HG03432 (cell line): ENCODE results near the gene PSTK.

ENCODE experiments used
- ATAC-seq: cut with Tn5 transposase; IDR thresholded peaks from one replicate; pipeline ENCODE4 v1.9.1; 2021; ENCODE audit warnings: mild to moderate bottlenecking, moderate library complexity; ENCODE audit not compliant: unreplicated experiment

PSTK gene

DNA sequence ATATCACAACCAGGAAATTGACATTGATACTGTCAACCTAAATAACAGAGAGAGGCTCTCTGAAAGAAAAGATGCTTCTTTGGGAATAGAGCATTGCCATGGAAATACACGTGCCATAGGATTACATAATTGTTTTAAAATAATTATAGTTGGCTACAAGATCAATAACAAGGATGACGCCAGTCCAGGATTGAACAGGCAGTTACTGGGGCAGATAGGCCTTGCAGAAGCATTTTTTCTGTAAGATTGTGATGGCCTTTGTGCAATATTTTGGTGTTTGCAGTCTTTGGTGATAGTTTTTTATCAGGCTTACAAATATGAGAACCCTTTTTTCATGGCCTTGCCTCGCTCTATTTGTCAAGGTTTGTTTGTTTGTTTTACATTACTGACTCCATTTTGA lies 39.1 kb downstream of the PSTK start:
- ATAC-seq = no peak

DNA sequence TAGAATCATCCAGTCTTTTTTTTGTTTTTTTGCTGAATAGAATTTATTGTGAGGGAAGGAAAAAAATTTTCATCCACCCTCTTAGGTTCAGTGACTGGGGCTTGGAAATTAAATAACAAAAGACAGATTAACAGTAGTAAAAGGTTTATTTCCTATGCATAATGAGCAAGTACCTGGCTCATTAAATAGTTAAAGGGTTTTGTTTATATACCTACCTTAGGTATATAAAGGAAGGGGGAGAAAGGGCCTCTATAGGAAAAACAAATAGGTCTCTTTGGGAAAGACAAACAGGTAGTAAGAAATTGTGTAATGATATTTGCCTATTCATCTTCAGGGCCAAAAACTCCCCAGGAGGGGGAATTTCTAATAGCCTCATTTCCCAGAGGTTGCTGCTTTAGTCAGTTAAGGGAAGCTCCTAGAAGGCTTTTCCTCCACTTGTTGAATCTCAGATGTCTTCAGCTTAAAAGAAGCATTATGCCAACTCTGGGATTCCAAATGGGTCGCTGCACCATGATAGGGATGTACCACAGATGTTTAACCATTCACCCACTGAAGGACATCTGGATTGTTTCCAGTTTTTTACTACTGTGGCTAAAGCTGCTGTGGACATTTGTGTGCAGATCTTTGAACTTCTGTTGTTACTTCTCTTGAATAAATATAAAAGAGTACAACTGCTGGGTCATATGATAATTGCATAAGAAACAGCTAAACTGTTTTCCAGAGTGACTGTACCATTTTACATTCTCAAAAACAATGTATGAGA lies 39.9 kb downstream of the PSTK start:
- ATAC-seq = no peak

DNA sequence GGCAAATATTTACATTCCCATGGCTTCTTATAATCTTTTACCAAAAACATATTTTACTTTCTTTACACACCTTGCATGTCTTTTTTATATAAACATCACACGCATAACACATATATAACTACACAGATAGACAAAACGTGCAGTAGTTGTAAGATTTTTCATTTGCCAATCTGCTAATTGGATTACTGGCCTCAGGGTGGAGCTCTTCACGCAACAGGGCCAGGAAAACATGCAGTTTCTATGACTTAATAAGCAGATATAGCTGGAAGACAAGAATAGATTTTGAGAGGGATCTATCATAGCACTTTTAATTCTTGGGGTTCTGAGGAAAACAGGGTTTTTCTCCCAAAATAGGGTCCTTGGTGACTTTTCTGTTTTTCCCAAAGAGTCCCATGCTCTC lies 41.3 kb downstream of the PSTK start:
- ATAC-seq = no peak

DNA sequence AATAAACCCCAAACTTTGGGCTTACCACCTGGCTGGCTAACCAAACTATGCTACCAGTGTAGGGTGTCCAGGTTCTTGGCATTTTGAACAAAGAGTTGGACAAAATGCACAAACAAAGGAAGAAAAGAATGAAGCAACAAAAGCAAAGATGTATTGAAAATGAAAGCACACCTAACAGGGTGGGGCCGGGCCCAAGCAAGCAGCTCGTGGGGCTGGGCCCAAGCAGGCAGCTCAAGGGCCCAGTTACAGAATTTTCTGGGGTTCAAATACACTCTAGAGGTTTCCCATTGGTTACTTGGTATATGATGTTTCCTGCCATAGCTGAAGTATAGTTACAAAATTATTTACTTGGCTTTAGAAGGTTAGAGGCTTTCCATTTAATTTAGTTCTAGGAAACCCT lies 44.3 kb downstream of the PSTK start:
- ATAC-seq = no peak

DNA sequence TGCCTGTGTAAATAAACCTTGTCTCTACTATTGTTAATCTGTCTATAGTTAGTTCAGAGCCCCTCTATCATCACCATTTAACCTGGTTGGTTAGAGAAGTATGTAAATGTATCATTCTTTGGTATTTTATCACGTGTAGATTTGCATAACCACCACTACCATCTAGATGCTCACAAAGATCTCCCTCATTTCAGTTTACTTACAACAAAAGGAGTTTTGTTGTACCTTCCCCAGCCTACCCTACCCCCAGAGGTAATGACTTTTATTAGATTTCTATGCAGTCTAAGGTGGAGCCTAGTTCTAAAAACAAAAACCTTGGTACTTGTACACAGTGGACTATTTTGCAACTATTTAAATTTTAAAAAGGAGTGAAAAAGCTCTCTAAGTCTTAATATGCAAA lies 46.1 kb downstream of the PSTK start:
- ATAC-seq = no peak

DNA sequence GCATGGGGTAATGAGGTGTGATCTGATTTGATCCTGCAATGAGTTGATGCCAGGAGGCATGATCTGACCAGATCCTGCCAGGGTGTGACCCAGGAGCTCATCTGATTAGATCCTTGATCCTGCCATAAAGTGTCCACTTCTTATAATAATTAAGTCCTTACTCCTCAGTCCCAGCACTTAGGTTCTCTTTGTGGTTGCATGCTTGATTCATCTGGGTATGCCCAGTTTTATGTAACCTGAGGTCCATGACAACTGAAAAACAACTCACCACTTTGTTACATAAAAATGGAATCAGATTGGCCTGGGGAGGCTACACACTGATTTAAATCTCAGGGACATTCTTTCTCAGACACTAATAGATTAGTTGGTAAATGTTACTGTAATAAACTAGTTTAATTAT lies 47.7 kb downstream of the PSTK start:
- no peak for ATAC-seq

DNA sequence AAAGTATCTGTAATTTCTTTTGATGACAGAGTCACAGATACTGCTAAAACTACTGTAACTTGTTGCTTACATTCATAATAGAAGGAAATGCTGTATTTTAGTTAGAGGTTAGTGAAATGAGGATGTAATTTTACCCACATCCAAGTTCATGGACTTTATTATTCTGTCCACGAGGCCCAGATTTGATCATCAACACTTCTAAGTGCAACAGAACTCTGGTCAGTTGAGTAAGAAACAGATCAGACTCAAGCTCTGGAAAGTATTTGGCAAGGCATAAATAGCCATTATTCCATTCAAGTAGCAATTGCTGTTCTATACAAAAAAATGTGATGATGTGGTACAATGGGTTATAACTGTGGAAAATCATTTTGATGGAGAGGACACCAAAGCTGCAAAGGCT lies 50.9 kb downstream of the PSTK start:
- ATAC-seq = no peak

DNA sequence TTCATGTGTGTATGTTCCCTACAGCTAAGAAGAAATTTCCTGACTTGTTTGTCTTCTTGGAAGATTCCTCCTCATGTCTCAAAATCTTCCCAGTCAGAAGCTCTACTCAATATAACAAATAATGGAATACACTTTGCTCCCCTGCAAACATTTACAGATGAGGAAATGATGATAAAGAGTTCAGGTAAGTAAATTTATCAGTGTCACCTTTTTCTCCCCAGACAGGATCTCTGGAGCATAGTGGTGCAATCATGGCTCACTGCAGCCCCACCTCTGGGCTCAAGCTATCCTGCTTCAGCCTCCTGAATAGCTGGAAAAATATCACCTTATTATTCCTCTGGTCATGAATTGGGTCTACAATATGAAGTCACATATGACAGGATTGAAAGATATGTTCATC lies 54.1 kb downstream of the PSTK start:
- no peak for ATAC-seq

DNA sequence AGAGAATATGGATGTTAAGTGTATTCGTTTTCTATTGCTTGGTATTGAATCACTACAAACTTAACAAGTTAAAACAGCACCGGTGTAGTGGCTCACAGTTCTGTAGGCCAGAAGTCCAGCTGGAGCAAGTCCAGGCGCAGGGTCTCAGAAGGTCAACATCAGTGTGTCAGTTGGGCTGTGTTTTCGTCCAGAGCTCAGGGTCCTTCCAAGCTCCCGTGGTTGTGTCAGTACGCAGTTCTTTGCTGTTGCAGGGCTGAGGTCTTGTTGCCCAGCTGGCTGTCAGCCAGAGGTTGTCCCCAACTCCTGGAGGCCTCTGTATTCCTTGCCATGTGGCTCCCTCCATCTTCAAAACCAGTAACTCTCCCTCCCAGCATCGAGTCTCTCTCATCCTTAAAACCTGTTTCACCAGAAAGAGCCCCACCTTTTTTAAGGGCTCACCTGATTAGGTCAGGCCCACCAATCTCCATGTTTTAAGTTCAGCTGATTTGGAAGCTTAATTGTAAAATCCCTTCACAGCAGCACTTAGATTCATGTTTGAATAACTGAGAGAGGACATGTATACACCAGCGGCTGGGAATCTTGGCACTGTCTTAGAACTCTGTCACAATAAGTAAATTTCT lies 55.4 kb downstream of the PSTK start:
- no peak for ATAC-seq

DNA sequence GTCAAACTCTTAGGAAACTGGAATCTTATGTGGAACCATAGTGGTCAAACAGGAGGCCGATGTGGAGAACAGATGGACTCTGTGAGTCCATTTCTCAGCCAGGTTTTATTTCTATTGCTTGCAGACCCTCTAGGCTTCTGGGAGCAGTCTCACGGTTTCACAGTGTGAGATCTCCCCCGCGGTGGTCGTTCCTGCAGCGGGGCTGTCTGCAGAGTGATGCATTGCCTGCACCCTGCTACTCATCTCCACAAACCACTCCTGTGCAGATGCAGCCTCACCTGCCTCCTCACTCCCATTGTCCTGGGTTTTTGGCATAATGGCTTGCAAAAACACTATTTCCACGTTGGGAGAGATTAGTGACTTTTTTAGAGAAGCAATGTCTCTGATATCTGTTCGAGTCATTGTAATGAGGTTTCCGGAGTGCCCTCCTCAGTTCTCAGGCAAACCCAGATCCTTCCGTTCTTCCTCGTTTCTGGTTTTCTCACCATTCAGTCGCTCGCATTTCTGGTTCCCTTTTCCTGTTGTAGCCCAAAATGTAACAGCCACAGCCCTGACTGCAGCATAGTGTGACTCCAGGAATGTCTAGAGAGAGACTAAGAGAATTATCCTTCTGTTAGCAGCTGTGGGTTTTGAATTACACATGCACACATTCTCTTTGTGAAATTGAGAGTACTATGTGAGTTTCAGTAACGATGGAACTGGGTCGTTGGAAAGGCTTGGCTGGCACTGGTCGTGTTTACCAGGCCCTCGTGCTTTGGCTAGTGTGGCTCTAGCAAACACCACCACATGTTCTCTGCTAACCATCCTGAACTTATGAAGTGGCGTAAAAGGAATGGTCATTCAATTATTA lies 58.8 kb downstream of the PSTK start:
- ATAC-seq = no peak

DNA sequence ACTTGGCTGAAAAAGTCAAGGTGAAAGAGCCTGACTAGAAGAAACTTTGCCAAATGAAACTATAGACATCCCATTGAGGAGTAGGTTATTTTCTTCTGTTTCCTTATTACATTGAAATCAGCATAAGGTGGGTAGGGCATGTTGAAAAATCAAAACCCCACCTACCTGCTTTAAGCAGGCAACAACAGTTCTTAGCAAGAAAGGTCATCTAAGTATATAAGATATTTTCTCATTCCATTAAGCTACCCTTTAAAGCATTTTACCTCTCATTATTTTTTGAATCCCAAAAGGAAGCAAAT lies 59.4 kb downstream of the PSTK start:
- no peak for ATAC-seq
